Measurements from ENCODE around the gene HOXB5. TPM values are rescaled to one million over a fixed set of nuclear protein-coding genes. Genes with fewer than 3 reads are reported as not detected.

Gene HOXB5
- total and polyA plus RNA-seq, 2 experiments from 2014 or later = 0.27 to 4.4 TPM

- DNase-seq (ENCODE audit: low spot score) = peak; percentile 41
- Histone ChIP-seq H3K4me1 (ENCODE audit: insufficient read depth) (peaks cover 10% of the 10 kb centered on the region), H3K36me3 (replicated peaks; ENCODE audit: insufficient read depth, low read depth) (no peaks in the 10 kb centered on the region), H3K9me2 (replicated peaks; ENCODE audit: insufficient read depth) (no peaks in the 10 kb centered on the region), H3K27ac (peak overlapping the region; percentile 37), H2AFZ (peak overlapping the region; percentile 81), H3K4me2 (peak overlapping the region; percentile 92), H3K27me3 (peaks cover 95% of the 10 kb centered on the region), H4K20me1 (ENCODE audit: insufficient read depth, poor library complexity, severe bottlenecking) (no peaks in the 10 kb centered on the region), H3K9me3 (ENCODE audit: low read depth) (no peaks in the 10 kb centered on the region), H3K79me2 (no peaks in the 10 kb centered on the region), H3K4me3 (peak overlapping the region; percentile 27)
- TF ChIP-seq EZH2phosphoT487 (IDR thresholded peaks at IDR 0.05; ENCODE audit: low read depth, severe bottlenecking, unreplicated experiment) = peak; percentile 94
- TF ChIP-seq EZH2 (IDR thresholded peaks at IDR 0.05; ENCODE audit: borderline replicate concordance) = peak; percentile 98
- TF ChIP-seq, protein P1, sequence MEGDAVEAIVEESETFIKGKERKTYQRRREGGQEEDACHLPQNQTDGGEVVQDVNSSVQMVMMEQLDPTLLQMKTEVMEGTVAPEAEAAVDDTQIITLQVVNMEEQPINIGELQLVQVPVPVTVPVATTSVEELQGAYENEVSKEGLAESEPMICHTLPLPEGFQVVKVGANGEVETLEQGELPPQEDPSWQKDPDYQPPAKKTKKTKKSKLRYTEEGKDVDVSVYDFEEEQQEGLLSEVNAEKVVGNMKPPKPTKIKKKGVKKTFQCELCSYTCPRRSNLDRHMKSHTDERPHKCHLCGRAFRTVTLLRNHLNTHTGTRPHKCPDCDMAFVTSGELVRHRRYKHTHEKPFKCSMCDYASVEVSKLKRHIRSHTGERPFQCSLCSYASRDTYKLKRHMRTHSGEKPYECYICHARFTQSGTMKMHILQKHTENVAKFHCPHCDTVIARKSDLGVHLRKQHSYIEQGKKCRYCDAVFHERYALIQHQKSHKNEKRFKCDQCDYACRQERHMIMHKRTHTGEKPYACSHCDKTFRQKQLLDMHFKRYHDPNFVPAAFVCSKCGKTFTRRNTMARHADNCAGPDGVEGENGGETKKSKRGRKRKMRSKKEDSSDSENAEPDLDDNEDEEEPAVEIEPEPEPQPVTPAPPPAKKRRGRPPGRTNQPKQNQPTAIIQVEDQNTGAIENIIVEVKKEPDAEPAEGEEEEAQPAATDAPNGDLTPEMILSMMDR (IDR thresholded peaks at IDR 0.05; ENCODE audit: poor library complexity) = no peak
- WGBS (ENCODE audit: low lambda C conversion rate, missing lambda C conversion rate) = 2% methylated on average over 67 of the region's 68 CpGs
These were observed 4.4 kb upstream of the HOXB5 start for GRCh38 chr17:48597778-48598631.

DNA sequence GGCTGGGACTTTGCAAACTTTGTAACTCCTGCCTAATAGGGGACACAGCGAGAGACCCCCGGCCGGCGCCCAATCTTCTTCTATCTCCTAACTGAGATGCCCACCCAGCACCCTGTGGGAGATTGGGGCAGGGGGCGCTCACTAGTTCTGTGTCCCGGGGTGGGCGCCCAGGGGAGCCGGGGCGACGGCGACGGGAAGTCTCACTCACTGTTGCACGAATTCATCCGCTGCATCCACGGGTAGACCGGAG lies 3.9 kb upstream of the HOXB5 start:
- peaks cover 10% of the 10 kb centered on the region for H3K4me1 ChIP-seq (ENCODE audit: insufficient read depth)
- H3K4me2 ChIP-seq = peak overlapping the region; percentile 92
- H2AFZ ChIP-seq = peak overlapping the region; percentile 81
- no peaks in the 10 kb centered on the region for H3K9me2 ChIP-seq (replicated peaks; ENCODE audit: insufficient read depth)
- no peaks in the 10 kb centered on the region for H3K9me3 ChIP-seq (ENCODE audit: low read depth)
- peak overlapping the region; percentile 27 for H3K4me3 ChIP-seq
- 2% methylated on average over 15 of the region's 16 CpGs for WGBS (ENCODE audit: low lambda C conversion rate, missing lambda C conversion rate)
- TF ChIP-seq EZH2 (IDR thresholded peaks at IDR 0.05; ENCODE audit: borderline replicate concordance) (no peak), EZH2phosphoT487 (IDR thresholded peaks at IDR 0.05; ENCODE audit: low read depth, severe bottlenecking, unreplicated experiment) (no peak)
- TF ChIP-seq, protein P1 (IDR thresholded peaks at IDR 0.05; ENCODE audit: poor library complexity) = no peak
- peaks cover 96% of the 10 kb centered on the region for H3K27me3 ChIP-seq
- H3K27ac ChIP-seq = peak overlapping the region; percentile 37
- no peaks in the 10 kb centered on the region for H4K20me1 ChIP-seq (ENCODE audit: insufficient read depth, poor library complexity, severe bottlenecking)
- no peaks in the 10 kb centered on the region for H3K79me2 ChIP-seq
- no peaks in the 10 kb centered on the region for H3K36me3 ChIP-seq (replicated peaks; ENCODE audit: insufficient read depth, low read depth)
- DNase-seq (ENCODE audit: low spot score) = no peak

- H3K27ac ChIP-seq = peak overlapping the region; percentile 37
- H3K4me3 ChIP-seq = peak overlapping the region; percentile 27
- peak overlapping the region; percentile 92 for H3K4me2 ChIP-seq
These were observed 3.4 kb upstream of the HOXB5 start for GRCh38 chr17:48596735-48597527.

More at GRCh38 chr17:48596735-48597527, 3.4 kb upstream of the HOXB5 start:
- peaks cover 96% of the 10 kb centered on the region for H3K27me3 ChIP-seq
- H3K9me2 ChIP-seq (replicated peaks; ENCODE audit: insufficient read depth) = no peaks in the 10 kb centered on the region
- no peak for TF ChIP-seq EZH2 (IDR thresholded peaks at IDR 0.05; ENCODE audit: borderline replicate concordance)
- TF ChIP-seq, protein P1 (IDR thresholded peaks at IDR 0.05; ENCODE audit: poor library complexity) = no peak
- TF ChIP-seq EZH2phosphoT487 (IDR thresholded peaks at IDR 0.05; ENCODE audit: low read depth, severe bottlenecking, unreplicated experiment) = no peak
- no peaks in the 10 kb centered on the region for H3K9me3 ChIP-seq (ENCODE audit: low read depth)
- no peaks in the 10 kb centered on the region for H4K20me1 ChIP-seq (ENCODE audit: insufficient read depth, poor library complexity, severe bottlenecking)
- 15% methylated on average over 26 of the region's 26 CpGs for WGBS (ENCODE audit: low lambda C conversion rate, missing lambda C conversion rate)
- no peak overlapping the region for H2AFZ ChIP-seq
- H3K36me3 ChIP-seq (replicated peaks; ENCODE audit: insufficient read depth, low read depth) = no peaks in the 10 kb centered on the region
- peaks cover 10% of the 10 kb centered on the region for H3K4me1 ChIP-seq (ENCODE audit: insufficient read depth)
- H3K79me2 ChIP-seq = no peaks in the 10 kb centered on the region
- no peak for DNase-seq (ENCODE audit: low spot score)
